Measurements from ENCODE around the gene DRD4.

DRD4 gene

GRCh38 chr11:665062-665703, 28.1 kb downstream of the DRD4 start:
- no peak for DNase-seq (ENCODE audit: low read depth)
- TF ChIP-seq CTCF (IDR thresholded peaks at IDR 0.05; ENCODE audit: low read depth, low read length, missing control alignments) = no peak
- in situ Hi-C loops (cut with HindIII; ENCODE audit: low sequenced_read_pairs) = loop anchor here (25.0 kb wide), 1 partner anchor 97 kb away; no protein-coding TSS in a partner anchor
- no peak overlapping the region for H3K4me3 ChIP-seq (ENCODE audit: low read depth, low read length)

GRCh38 chr11:665704-666281, 28.7 kb downstream of the DRD4 start:
- DNase-seq (ENCODE audit: low read depth) = no peak
- TF ChIP-seq CTCF (IDR thresholded peaks at IDR 0.05; ENCODE audit: low read depth, low read length, missing control alignments) = no peak
- H3K4me3 ChIP-seq (ENCODE audit: low read depth, low read length) = no peak overlapping the region
- in situ Hi-C loops (cut with HindIII; ENCODE audit: low sequenced_read_pairs) = loop anchor here (25.0 kb wide), 1 partner anchor 97 kb away; no protein-coding TSS in a partner anchor

GRCh38 chr11:673866-674265, 36.8 kb downstream of the DRD4 start:
- TF ChIP-seq CTCF (IDR thresholded peaks at IDR 0.05; ENCODE audit: low read depth, low read length, missing control alignments) = no peak
- no peak for DNase-seq (ENCODE audit: low read depth)
- in situ Hi-C loops (cut with HindIII; ENCODE audit: low sequenced_read_pairs) = loop anchor here (25.0 kb wide), 1 partner anchor 88 kb away; no protein-coding TSS in a partner anchor
- H3K4me3 ChIP-seq (ENCODE audit: low read depth, low read length) = no peak overlapping the region

- in situ Hi-C loops (cut with HindIII; ENCODE audit: low sequenced_read_pairs) = loop anchor here (25.0 kb wide), 1 partner anchor 88 kb away; no protein-coding TSS in a partner anchor
- TF ChIP-seq CTCF (IDR thresholded peaks at IDR 0.05; ENCODE audit: low read depth, low read length, missing control alignments) = no peak
- no peak for DNase-seq (ENCODE audit: low read depth)
- H3K4me3 ChIP-seq (ENCODE audit: low read depth, low read length) = no peak overlapping the region
These were observed 37.3 kb downstream of the DRD4 start for GRCh38 chr11:674406-674805.

- in situ Hi-C loops (cut with HindIII; ENCODE audit: low sequenced_read_pairs) = no loop called here
- no peak for DNase-seq (ENCODE audit: low read depth)
- no peak overlapping the region for H3K4me3 ChIP-seq (ENCODE audit: low read depth, low read length)
- no peak for TF ChIP-seq CTCF (IDR thresholded peaks at IDR 0.05; ENCODE audit: low read depth, low read length, missing control alignments)
These were observed 41.2 kb downstream of the DRD4 start for GRCh38 chr11:678297-678696.

GRCh38 chr11:679271-680207, 42.5 kb downstream of the DRD4 start:
- in situ Hi-C loops (cut with HindIII; ENCODE audit: low sequenced_read_pairs) = no loop called here

More at GRCh38 chr11:679271-680207, 42.5 kb downstream of the DRD4 start:
- no peak for DNase-seq (ENCODE audit: low read depth)
- TF ChIP-seq CTCF (IDR thresholded peaks at IDR 0.05; ENCODE audit: low read depth, low read length, missing control alignments) = no peak
- no peak overlapping the region for H3K4me3 ChIP-seq (ENCODE audit: low read depth, low read length)

All from astrocyte of the cerebellum (primary cell).